ENCODE results near the gene LRP1. TPM values are rescaled to one million over a fixed set of nuclear protein-coding genes. Genes with fewer than 3 reads are reported as not detected.

The LRP1 gene
- total RNA-seq, 1 donor from 2014 or later, result 591 TPM

DNA sequence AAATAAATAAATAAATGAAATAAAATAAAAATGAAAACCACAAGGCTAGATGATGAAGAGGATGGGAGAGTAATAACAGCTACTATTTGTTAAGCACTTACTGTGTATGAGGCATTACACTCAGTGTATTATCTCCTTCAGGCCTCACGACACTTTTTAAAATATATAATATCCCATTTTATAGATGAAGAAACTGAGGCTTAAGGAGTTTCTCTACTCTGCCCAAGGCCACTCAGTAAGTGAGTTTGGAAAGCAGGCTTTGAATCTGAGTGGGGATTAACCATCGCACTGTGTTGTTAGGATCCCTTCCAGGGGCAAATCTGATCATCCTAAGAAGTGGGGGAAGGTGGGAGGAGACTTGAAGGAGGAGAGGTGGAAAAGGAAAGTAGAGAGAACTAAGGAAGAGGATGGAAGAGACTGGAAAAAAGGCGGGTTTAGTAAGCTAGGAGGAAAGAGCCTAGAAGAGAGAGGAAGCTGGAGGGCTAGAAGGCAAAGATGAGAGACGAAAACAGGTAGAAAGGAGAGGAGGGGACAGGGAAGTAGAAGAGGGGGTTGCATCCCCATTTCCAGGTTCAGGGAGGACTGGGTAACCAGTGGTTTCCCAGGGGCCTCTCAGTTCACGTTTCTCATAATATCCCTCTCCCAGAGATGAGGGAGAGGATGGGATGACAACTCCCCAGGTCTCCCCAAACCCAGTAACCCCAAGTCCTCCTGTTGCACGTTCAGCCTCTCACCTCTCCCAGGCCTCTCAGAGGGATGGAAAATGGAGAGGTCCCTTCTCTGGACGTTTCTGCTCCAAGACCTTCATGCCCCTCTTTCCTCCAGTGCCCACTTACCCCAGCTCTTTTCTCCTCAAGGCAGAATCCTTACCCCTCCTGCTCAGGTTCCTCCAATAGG is 18.8 kb upstream of the LRP1 start:
- H3K4me3 Mint-ChIP-seq (ENCODE audit: unreplicated experiment), result peak overlapping the region; percentile 91
- H3K36me3 Mint-ChIP-seq (ENCODE audit: unreplicated experiment), result peaks cover 19% of the 10 kb centered on the region
- peak overlapping the region; percentile 99 for H3K27ac Mint-ChIP-seq (ENCODE audit: unreplicated experiment)
- no peak for DNase-seq (ENCODE audit: extremely low spot score, unreplicated experiment)
- TF ChIP-seq CTCF (IDR thresholded peaks at IDR 0.05), result no peak
- H3K9me3 Mint-ChIP-seq (ENCODE audit: unreplicated experiment), result no peaks in the 10 kb centered on the region
- H3K4me1 Mint-ChIP-seq (ENCODE audit: unreplicated experiment), result peaks cover 41% of the 10 kb centered on the region
- no peaks in the 10 kb centered on the region for H3K27me3 Mint-ChIP-seq (ENCODE audit: unreplicated experiment)

- H3K4me3 Mint-ChIP-seq (ENCODE audit: unreplicated experiment), result peak overlapping the region; percentile 91
- H3K27me3 Mint-ChIP-seq (ENCODE audit: unreplicated experiment), result no peaks in the 10 kb centered on the region
- peaks cover 41% of the 10 kb centered on the region for H3K4me1 Mint-ChIP-seq (ENCODE audit: unreplicated experiment)
- TF ChIP-seq CTCF (IDR thresholded peaks at IDR 0.05), result no peak
- no peak for DNase-seq (ENCODE audit: extremely low spot score, unreplicated experiment)
- H3K36me3 Mint-ChIP-seq (ENCODE audit: unreplicated experiment), result peaks cover 13% of the 10 kb centered on the region
- no peaks in the 10 kb centered on the region for H3K9me3 Mint-ChIP-seq (ENCODE audit: unreplicated experiment)
- peak overlapping the region; percentile 99 for H3K27ac Mint-ChIP-seq (ENCODE audit: unreplicated experiment)
Observed at GRCh38 chr12:57110104-57111030, 17.9 kb upstream of the LRP1 start.

DNA sequence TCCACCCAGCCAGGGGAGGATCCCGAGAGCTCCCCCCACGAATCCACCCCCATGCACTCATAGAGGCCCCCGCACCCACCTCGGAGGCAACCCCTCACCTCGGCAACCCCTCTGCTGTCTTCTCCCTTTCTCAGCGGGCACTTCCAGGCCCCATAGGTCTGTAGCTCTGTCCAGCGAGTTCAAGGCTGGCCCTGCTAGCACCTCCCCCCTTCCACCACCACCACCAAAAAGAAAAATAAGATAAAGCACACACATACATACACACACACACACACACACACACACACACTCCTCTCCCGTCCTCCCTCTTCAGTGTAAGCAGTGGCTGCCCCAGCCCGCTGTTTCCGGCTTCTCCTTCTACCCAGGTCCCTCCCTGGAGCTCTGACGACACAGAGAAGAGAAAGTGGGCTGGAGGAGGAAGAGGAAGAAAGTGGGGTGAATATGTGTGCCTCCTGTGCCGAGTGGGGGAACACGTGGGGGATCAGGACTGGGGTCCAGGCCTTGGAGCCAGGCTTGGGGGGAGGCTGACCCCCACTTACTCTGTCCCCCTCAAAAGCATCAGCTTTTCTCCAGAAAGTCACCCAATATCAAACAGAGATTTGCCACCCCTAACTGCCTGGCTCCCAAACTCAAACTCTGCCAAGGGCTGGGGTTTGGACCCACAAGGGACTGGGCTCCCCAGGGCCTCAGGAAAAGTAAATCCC is 17.1 kb upstream of the LRP1 start, which contains the start of gene STAT6:
Gene STAT6 (minus strand): TSS at position 332 of the 704 bp plus-strand sequence. CDS start 3,084 bp downstream, outside the sequence.
- no peaks in the 10 kb centered on the region for H3K9me3 Mint-ChIP-seq (ENCODE audit: unreplicated experiment)
- peak; percentile 90 for DNase-seq (ENCODE audit: extremely low spot score, unreplicated experiment)
- peak within 1 kb of the TSS; percentile 99 for H3K27ac Mint-ChIP-seq (ENCODE audit: unreplicated experiment)
- H3K27me3 Mint-ChIP-seq (ENCODE audit: unreplicated experiment), result no peaks in the 10 kb centered on the region
- peaks cover 10% of the 10 kb centered on the region for H3K36me3 Mint-ChIP-seq (ENCODE audit: unreplicated experiment)
- no peak for TF ChIP-seq CTCF (IDR thresholded peaks at IDR 0.05)
- peak within 1 kb of the TSS; percentile 91 for H3K4me3 Mint-ChIP-seq (ENCODE audit: unreplicated experiment)
- H3K4me1 Mint-ChIP-seq (ENCODE audit: unreplicated experiment), result peaks cover 41% of the 10 kb centered on the region

DNA sequence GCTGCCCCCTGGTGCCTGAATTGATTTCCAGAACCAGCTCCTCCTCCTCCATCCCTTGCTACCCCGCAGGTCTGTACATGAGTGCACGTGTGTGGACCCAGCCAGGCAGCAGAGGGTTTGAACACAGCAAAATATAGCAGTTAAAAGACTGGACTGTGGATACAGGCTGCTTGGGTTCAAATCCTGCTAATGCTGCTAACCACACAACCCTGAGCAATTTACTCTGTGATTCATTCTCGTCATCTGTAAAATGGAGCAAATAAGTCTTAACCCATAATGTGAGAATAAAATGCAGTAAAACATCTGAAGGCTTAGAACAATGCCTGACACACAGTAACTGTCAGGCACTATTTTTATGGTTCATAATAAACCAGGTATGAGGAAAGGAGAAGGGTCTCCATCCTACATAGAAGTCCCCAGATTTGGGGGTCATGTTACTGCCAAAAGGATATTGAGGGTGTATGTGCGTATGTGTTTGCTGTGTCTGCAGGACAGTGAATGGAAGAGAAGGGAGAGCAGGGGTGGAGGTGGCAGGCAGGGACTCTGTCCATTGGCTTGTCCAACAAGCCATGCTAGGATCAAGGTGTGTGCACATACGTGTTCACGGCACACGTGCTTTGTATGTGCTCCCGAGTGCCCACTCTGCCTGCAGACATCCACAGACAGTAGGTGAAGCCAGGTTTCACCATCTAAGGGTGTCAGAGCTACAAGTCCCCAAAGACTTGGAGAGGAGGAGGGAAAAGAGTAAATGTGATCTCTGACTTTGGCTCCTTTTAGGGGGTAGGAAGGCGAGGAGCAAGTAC is 15.6 kb upstream of the LRP1 start:
- peak overlapping the region; percentile 91 for H3K4me3 Mint-ChIP-seq (ENCODE audit: unreplicated experiment)
- H3K36me3 Mint-ChIP-seq (ENCODE audit: unreplicated experiment), result no peaks in the 10 kb centered on the region
- no peaks in the 10 kb centered on the region for H3K27me3 Mint-ChIP-seq (ENCODE audit: unreplicated experiment)
- DNase-seq (ENCODE audit: extremely low spot score, unreplicated experiment), result no peak
- H3K4me1 Mint-ChIP-seq (ENCODE audit: unreplicated experiment), result peaks cover 39% of the 10 kb centered on the region
- no peaks in the 10 kb centered on the region for H3K9me3 Mint-ChIP-seq (ENCODE audit: unreplicated experiment)
- TF ChIP-seq CTCF (IDR thresholded peaks at IDR 0.05), result no peak
- H3K27ac Mint-ChIP-seq (ENCODE audit: unreplicated experiment), result peak overlapping the region; percentile 99

Measured in osteocyte (in vitro differentiated cells).